ENCODE results near the gene EDA2R. TPM values are rescaled to one million over a fixed set of nuclear protein-coding genes. Genes with fewer than 3 reads are reported as not detected.

EDA2R gene
- total RNA-seq, 1 experiment from 2014 or later = 17.2 TPM

DNA sequence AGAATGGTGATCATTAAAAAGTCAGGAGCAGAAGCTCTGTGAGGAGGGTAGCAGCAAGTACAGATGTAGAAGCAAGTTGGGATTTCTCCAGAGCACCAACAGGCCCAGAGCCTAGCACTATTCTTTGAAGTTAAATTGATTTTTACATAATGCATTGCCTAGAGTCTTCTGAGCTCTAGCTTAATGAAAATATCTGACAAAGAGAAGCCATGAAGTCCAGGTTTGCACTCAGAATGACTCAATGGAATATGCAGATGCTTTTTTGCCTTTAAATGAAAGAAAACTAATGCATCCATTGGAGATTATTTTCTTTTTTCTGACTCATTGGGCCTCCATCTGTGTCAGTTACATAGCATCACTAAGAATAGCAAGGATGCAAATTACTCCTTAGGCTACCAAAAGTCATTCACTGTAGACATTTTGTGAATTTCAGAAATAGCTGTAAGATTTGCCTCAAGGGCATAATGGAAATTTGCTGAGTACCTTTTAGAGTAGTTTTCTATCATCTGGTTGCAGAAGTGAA is 91.0 kb downstream of the EDA2R start:
- no peak for DNase-seq (ENCODE audit: low read depth)

Small RNAs within 50 kb of the gene (small RNA-seq; reads per million reads assigned to genes)
- gene RNU6-394P = not detected

Data from HT1080 (cell line).